Measurements from ENCODE around the gene KLK11. TPM values are rescaled to one million over a fixed set of nuclear protein-coding genes. Genes with fewer than 3 reads are reported as not detected.

KLK11 gene
- total and polyA plus RNA-seq, 2 donors (not counting 3 experiments of a cell fraction or from before 2014, with no cell fraction given): not detected

DNA sequence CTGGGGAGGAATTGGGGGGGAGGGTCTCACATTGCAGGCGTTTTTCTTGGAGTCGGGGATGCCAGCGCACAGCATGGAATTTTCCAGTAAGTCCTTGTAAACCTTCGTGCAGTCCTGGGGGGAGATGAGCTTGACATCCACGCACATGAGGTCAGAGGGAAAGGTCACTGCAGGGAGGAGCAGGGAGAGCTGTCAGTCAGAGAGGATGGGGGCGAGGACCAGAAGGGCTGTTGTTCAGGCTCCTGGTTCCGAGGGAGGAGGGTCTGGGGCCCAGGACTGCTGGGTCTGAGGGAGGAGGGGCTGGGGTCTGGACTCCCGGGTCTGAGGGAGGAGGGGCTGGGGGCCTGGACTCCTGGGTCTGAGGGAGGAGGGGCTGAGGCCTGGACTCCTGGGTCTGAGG lies 46.7 kb downstream of the KLK11 start:
- no peaks in the 10 kb centered on the region for H4K20me1 ChIP-seq (replicated peaks; ENCODE audit: control insufficient read depth, extremely low read depth, insufficient read depth, low read length)
- no peak overlapping the region for H2AFZ ChIP-seq (ENCODE audit: low read depth, low read length)
- H3K9me1 ChIP-seq (replicated peaks; ENCODE audit: control insufficient read depth, extremely low read depth, insufficient read depth, low read length): no peaks in the 10 kb centered on the region
- ChIA-PET CTCF (interaction anchor here (1.1 kb wide), 1 partner anchor 37 kb away, joined by 3 read pairs; no protein-coding TSS in a partner anchor), POLR2A (no interaction called here)
- no peak overlapping the region for H3K9ac ChIP-seq (replicated peaks; ENCODE audit: extremely low read depth, insufficient read depth, low read length)
- H3K4me3 ChIP-seq (replicated peaks in 1 of 3; ENCODE audit: insufficient read depth in 1 of 3, low read depth in 1 of 3, low read length in 3 of 3): no peak overlapping the region
- no peak for TF ChIP-seq GATA2 (IDR thresholded peaks at IDR 0.05; ENCODE audit: insufficient read depth, insufficient read length, low read depth, low read length)
- no peak for TF ChIP-seq POLR2A (IDR thresholded peaks at IDR 0.05; ENCODE audit: low read depth, low read length)
- TF ChIP-seq MYC (IDR thresholded peaks at IDR 0.05; ENCODE audit: low read depth, low read length): no peak
- TF ChIP-seq, protein P1, sequence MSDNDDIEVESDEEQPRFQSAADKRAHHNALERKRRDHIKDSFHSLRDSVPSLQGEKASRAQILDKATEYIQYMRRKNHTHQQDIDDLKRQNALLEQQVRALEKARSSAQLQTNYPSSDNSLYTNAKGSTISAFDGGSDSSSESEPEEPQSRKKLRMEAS (IDR thresholded peaks at IDR 0.05; ENCODE audit: insufficient read depth, insufficient read length): no peak
- TF ChIP-seq FOS (IDR thresholded peaks at IDR 0.05; ENCODE audit: borderline replicate concordance, insufficient read depth, low read length): no peak
- DNase-seq (ENCODE audit: low read depth, low spot score) (no peak), FAIRE-seq (no peak)
- H3K79me2 ChIP-seq (ENCODE audit: control insufficient read depth, insufficient read depth, low read length): no peaks in the 10 kb centered on the region
- H3K27me3 ChIP-seq (ENCODE audit: control insufficient read depth in 2 of 2, insufficient read depth in 2 of 2, low read length in 2 of 2): no peaks in the 10 kb centered on the region
- dilution Hi-C loops (cut with MboI; ENCODE audit: extremely low pct_ligation_motif_present, low sequenced_read_pairs) (no loop called here), intact Hi-C loops (cut with micrococcal nuclease) (no loop called here)
- H3K27ac ChIP-seq (ENCODE audit: insufficient read depth, low read depth, low read length): no peak overlapping the region
- no peaks in the 10 kb centered on the region for H3K36me3 ChIP-seq (ENCODE audit: control insufficient read depth in 2 of 2, extremely low read depth in 1 of 2, insufficient read depth in 2 of 2, low read length in 2 of 2)
- H3K4me2 ChIP-seq (ENCODE audit: insufficient read depth, low read length): no peak overlapping the region
- no peaks in the 10 kb centered on the region for H3K9me3 ChIP-seq (replicated peaks; ENCODE audit: control insufficient read depth, insufficient read depth, low read length)
- no peaks in the 10 kb centered on the region for H3K4me1 ChIP-seq (ENCODE audit: control insufficient read depth, extremely low read depth, insufficient read depth, low read length)
- BruUV-seq (replicated peaks): no TSS peak

DNA sequence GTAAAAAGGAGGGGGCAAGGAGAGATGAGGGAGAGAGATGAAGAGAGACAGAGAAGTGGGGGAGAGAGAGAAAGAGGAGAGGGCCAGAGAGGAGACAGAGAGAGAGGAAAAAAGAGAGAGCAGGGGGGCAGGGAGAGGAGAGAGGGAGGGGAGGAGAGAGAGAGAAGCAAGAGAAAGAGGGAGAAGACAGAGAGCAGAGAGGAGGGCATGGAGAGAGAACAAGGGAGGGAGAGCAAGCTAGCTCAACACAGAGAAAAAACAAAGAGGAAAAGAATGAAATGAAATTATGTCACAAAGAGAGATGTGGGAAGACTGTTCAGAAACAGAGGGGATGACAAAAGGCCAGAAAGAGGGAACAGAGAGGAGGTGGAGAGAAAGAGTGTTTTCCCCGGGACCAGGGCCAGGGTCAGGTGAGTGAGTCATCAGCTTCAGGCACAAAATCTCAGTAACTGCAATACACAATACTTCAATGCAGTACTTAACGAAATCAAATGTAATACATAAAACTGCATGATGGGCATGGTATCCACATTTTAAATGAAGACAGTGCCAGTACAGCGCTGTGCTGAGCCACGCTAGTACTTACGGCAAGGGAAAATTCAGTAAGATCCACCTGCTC lies 47.5 kb downstream of the KLK11 start:
- Histone ChIP-seq H3K79me2 (ENCODE audit: control insufficient read depth, insufficient read depth, low read length) (no peaks in the 10 kb centered on the region), H3K9me1 (replicated peaks; ENCODE audit: control insufficient read depth, extremely low read depth, insufficient read depth, low read length) (no peaks in the 10 kb centered on the region), H4K20me1 (replicated peaks; ENCODE audit: control insufficient read depth, extremely low read depth, insufficient read depth, low read length) (no peaks in the 10 kb centered on the region), H3K9me3 (replicated peaks; ENCODE audit: control insufficient read depth, insufficient read depth, low read length) (no peaks in the 10 kb centered on the region), H2AFZ (ENCODE audit: low read depth, low read length) (no peak overlapping the region), H3K4me3 (replicated peaks in 1 of 3; ENCODE audit: insufficient read depth in 1 of 3, low read depth in 1 of 3, low read length in 3 of 3) (no peak overlapping the region), H3K27me3 (ENCODE audit: control insufficient read depth in 2 of 2, insufficient read depth in 2 of 2, low read length in 2 of 2) (no peaks in the 10 kb centered on the region), H3K4me2 (ENCODE audit: insufficient read depth, low read length) (no peak overlapping the region), H3K36me3 (ENCODE audit: control insufficient read depth in 2 of 2, extremely low read depth in 1 of 2, insufficient read depth in 2 of 2, low read length in 2 of 2) (no peaks in the 10 kb centered on the region), H3K9ac (replicated peaks; ENCODE audit: extremely low read depth, insufficient read depth, low read length) (no peak overlapping the region), H3K27ac (ENCODE audit: insufficient read depth, low read depth, low read length) (no peak overlapping the region), H3K4me1 (ENCODE audit: control insufficient read depth, extremely low read depth, insufficient read depth, low read length) (no peaks in the 10 kb centered on the region)
- DNase-seq (ENCODE audit: low read depth, low spot score) (no peak), FAIRE-seq (no peak)
- intact Hi-C loops (cut with micrococcal nuclease): no loop called here
- ChIA-PET CTCF (no interaction called here), POLR2A (no interaction called here)
- TF ChIP-seq POLR2A (IDR thresholded peaks at IDR 0.05; ENCODE audit: low read depth, low read length) (no peak), MYC (IDR thresholded peaks at IDR 0.05; ENCODE audit: low read depth, low read length) (no peak), JUN (IDR thresholded peaks at IDR 0.05; ENCODE audit: borderline replicate concordance, insufficient read depth, insufficient read length, low read depth) (no peak)
- TF ChIP-seq, protein P2, sequence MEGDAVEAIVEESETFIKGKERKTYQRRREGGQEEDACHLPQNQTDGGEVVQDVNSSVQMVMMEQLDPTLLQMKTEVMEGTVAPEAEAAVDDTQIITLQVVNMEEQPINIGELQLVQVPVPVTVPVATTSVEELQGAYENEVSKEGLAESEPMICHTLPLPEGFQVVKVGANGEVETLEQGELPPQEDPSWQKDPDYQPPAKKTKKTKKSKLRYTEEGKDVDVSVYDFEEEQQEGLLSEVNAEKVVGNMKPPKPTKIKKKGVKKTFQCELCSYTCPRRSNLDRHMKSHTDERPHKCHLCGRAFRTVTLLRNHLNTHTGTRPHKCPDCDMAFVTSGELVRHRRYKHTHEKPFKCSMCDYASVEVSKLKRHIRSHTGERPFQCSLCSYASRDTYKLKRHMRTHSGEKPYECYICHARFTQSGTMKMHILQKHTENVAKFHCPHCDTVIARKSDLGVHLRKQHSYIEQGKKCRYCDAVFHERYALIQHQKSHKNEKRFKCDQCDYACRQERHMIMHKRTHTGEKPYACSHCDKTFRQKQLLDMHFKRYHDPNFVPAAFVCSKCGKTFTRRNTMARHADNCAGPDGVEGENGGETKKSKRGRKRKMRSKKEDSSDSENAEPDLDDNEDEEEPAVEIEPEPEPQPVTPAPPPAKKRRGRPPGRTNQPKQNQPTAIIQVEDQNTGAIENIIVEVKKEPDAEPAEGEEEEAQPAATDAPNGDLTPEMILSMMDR (IDR thresholded peaks at IDR 0.05; ENCODE audit: extremely low read depth in 1 of 2, insufficient read depth in 1 of 2, low read depth in 1 of 2, low read length in 2 of 2): no peak
- BruUV-seq (replicated peaks): no TSS peak
- dilution Hi-C loops (cut with MboI; ENCODE audit: extremely low pct_ligation_motif_present, low sequenced_read_pairs): no loop called here
